HG03457 (cell line): ENCODE measurements around the gene SFSWAP.
"Not testable (repeated sequence)": the region's sequence is repeated elsewhere in the genome, so short reads cannot be mapped to it uniquely, and the experiment has no call there.

Experiments used
- ATAC-seq: cut with Tn5 transposase; IDR thresholded peaks from one replicate; pipeline ENCODE4 v1.9.1; 2021; ENCODE audit warnings: moderate number of reproducible peaks; ENCODE audit not compliant: unreplicated experiment

The SFSWAP gene

DNA sequence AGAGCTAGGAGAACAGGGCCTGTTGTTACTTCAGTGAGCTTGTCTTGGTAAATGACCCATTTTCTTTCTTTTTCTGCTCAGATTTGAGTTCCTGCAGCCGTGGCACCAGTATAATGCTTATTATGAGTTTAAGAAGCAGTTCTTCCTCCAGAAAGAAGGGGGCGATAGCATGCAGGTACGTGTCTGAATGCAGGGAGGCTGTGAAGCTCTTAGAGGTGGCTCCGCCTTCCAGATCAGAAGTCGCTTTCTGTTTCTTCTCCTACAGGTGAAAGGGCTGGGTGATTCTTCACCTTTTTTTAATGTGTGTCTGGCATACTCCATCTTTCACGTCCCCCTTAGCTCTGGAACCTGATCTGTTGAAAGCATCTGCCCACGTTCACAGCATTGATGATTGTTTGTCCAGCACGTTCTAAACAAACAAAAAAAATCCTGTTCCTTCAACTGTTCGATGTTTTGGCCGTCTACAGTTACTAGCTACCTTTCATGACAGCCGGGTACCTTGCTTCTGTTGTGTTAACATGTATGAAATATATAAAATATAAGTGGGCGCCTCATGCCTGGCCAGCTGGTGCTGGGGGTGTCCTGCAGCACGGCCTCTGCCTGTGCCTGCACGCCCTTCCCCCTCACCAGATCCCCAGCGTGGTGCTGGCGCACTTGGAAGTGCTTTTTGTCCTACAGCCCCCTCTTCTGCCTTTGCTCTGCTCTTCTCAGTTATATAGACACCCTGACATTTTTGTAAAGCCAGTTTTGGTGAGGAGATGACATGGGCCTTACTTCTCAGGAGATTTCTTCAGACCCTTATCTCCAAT lies 44.6 kb downstream of the SFSWAP start:
- ATAC-seq = no peak

DNA sequence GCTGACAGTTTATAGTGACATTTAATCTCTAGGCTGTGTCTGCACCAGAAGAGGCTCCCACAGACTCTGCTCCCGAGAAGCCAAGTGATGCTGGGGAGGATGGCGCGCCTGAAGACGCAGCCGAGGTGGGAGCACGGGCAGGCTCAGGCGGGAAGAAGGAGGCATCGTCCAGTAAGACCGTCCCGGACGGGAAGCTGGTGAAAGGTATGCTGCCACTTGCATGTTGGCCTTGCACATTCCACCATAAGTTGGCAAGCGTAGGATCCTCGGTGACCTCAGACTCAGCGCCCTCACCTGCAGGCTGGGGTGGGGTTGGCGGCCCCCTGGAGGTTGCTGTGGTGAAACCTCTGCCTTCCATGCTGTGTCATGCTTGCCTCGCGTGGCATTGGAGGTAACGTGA lies 45.6 kb downstream of the SFSWAP start:
- ATAC-seq = no peak

DNA sequence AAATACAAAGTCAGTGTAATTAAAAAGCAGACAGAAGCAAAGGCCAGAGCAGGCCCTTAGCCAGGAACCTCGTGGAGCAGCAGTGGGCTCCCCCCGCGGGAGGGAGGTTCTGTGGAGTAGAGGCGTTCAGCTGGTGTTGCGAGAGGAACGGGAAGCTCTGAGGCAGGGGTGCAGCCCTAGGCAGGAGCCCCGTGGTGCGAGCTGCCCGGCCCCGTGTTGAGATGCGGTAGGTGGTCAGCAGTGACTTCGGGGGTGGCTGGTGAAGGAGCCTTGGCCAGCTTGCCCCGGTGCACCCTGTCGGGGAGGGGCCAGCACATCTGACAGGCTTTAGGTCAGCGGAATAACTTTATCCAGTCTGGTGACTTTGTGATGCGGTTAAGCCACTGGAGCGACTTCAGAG lies 46.2 kb downstream of the SFSWAP start:
- ATAC-seq = no peak

DNA sequence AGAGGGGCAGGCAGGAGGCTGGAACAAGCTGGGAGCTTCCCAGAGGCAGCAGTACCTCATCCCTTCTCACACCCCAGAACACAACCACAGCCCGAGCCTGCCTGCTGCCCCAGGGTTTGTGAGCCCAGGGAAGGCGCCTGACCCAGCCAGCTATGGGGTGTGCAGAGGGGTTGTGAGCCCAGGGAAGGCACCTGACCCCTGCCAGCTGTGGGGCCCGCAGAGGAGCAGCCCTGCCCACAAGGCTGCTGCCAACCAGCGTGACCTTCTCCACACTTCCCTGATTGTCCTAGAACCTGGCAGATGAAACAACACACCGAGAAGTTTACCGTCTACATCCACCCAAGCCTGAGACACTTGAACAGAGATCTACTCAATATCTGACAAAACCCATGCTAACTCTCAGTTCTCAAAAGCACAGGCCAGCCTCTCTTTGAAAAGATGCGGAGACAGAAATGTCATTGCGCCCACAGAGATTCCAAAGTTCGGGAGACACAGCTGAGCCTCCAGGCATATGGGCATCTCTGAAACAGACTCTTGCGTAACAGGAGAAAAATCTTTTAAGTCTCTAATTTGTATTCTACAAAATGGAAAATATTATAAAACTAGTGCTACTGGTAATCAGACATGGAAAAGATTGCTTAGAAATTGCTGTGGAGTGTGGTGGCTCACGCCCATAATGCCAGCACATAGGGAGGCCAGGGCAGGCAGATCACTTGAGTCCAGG lies 47.3 kb downstream of the SFSWAP start:
- no peak for ATAC-seq

DNA sequence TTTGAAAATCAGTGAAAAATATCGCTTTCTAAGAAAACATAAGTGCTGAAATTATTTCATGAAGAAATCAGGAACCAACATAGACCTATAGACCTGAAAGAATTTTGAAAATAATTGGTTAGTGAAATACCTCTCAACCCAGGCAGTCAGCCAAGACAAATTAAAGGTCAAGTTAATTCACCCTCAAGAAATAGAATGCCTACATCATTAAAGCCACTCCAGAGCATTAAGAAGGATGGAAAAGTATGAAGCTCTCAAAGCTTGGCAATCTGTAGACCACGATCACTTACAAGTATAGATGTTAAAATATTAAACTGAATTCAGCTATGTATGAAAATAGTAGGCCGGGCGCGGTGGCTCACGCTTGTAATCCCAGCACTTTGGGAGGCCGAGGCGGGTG lies 48.3 kb downstream of the SFSWAP start:
- ATAC-seq = no peak

DNA sequence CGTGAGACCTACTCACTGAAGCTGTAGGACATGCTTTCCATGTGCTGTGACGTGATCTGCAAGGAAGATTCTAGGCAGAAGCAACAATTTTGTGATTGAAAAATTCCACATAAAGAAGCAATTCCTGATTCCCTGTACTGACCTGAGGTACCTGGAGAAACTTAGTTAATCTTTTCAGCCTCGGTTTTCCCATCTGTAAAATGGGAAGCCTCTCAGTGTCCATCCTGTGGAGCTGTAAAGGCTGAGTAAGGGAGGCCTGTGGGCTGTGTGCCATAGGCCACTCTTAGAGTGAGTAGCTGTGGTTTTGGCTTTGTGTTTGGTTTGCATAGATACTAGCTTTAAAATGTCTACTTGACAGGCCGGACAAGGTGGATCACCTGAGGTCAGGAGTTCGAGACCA lies 50.7 kb downstream of the SFSWAP start:
- no peak for ATAC-seq

DNA sequence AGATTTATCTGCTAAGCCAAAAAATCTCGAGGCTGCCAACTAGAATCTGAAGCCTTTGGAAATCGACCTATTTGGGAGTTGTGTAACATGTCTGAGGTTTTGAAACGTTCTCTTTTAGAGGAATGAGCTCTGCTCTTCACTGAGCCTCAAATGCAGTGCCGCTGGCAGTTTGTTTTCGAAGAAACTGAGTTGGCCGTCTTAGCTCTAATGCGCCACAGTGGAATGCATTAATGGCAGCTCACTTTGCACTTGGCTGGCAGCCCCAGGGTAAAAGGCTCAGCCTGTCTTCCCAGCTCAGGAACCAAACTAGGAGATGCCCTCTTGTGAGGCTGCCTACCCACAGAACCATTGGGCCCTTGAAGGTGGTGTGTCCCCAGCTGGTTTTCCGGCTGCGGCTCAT lies 53.8 kb downstream of the SFSWAP start:
- no peak for ATAC-seq

DNA sequence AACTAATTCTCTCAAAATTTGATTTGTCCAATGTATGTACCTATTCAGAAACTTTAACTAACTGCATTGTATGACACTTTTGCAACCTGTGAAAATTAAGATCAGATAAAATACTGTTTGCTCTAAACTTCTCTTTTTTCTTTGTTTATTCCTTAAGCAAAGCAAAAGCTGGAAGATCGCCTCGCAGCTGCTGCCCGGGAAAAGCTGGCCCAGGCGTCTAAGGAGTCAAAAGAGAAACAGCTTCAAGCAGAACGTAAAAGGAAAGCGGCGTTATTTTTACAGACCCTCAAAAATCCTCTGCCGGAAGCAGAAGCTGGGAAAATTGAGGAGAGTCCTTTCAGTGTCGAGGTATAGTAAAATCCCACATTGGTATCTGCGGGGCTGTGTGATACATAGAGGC lies 55.1 kb downstream of the SFSWAP start:
- ATAC-seq = no peak

DNA sequence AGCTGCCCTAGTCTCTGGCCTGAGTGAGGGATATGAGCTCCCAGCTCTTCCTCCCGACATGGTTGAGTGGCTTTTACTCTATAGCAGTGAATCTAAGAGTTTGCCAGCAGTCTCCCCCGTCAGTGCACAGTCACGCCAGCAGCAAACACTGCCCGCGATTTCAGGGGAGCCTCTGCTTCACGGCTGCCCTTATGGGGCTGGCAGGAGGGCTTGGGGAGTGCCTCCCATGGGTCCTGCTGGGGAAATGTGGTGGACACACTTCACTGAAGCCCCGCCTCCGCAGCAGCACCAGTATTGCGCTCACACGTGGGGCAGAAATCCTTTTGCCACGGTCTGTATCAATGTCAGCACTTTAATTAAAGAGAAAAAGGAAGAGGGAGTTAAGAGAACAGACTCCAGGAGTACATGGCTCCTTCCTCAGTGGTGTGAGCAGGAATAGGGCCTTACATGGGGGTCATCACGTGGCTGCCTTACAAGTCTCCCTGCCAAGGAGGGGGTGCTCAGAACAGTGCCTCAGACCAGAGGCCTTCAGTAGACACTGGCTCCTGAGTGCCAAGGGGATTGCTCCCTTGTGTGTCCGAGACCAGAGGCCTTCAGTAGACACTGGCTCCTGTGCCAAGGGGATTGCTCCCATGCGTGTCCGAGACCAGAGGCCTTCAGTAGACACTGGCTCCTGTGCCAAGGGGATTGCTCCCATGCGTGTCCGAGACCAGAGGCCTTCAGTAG lies 55.7 kb downstream of the SFSWAP start:
- no peak for ATAC-seq

DNA sequence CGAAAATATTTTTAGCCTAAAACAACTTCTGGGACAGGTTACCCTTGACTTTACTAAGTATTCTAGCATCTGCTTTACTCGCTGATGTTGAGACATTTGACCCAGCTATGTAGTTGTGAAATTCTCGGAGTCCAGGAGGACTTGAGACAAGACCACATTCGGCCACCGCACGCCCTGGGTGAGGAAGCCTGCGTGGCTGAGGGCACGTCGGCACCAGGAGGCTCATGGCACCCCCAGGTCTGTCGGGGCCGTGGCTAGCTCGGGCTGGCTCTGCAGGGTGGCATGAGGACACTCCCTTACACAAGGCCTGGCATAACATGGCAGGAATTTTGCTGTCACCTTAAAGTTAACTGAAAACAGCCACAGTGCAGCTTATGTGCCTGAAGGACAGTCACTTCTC lies 59.2 kb downstream of the SFSWAP start:
- no peak for ATAC-seq

DNA sequence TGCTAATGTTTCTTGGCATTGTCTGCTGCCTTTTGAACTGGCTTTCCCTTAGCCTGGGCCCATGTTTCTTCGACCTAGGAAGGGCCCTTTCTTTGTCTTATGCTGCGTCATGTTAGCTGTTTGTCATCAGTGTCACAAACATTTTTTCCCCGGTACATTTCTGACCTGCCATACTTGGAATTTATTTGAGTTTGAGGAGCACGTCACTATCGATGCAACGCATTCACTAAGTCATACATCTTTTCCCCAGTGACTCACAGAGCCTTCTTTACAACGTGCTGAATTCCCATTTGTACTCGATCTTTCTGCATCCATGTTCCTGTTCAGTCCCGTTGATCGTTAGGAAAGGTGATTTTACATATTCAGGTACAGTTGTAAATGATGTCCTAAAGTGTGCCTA lies 61.1 kb downstream of the SFSWAP start:
- no peak for ATAC-seq

DNA sequence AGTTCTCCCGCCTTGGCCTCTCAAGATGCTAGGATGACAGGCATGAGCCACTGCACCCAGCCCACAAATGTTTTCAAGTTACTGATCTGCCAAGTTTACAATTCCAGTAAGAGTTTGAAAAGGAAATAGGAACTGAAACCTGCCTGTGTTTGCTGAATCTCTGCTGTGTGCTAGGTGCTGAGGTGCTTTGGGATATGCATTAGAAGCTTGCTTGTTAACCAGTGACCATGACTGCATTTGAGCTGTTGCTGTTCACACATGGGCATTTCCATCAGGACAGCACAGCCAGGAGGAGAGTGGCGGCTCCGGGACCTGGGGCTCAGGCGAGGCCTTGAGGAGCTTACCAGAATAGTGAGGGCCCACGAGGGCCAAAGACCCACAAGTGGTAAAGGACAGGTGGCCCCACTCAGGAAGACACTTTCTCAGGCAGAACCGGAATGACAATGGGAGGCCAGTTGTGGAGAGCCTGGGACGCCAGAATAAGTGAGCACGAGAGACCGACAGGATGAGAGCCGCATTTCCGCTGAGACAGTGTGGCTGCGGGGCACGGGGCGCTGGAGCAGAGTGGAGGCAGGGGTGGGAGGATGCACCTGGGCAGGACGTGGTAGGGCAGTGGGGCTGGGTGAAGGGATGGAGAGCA lies 62.8 kb downstream of the SFSWAP start:
- ATAC-seq = peak; percentile 71

DNA sequence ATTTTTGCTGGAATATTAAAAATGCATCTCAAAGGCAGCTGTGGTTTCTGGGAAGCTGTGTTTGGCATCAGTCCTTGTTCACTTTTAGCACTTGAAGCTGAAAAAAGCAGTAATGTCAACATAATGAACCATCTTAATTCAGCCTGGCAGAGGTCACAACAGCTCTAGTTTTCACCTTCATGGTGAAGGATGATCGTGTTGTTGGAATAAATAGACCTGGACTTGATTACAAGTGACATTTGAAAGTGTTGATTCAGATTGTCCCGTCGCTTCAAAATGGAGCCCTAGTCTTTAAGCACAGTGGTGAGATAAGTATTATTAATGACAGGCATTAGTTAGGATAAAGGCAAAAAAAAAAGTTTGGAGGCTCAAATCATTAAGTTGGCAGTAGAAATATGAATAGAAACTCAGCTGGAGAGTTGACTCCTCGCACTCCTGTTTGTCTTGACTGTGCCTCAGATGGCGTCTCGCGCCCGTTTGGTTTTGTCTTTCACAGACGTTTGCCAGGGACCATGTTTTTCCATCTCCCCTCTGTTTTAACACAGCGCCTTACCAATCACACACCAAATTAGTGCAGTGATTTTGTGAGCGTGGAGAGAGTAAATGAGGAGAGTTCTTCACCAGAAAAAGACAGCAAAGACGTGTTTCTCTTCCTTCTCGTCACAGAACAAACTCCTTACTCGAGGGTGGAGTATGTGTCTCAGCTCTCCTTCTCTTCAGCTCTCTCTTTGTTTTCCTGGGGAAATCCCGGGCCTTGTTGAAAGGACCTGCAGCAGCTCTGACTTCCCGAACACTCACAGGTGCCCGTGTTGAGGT lies 63.9 kb downstream of the SFSWAP start:
- ATAC-seq = no peak

DNA sequence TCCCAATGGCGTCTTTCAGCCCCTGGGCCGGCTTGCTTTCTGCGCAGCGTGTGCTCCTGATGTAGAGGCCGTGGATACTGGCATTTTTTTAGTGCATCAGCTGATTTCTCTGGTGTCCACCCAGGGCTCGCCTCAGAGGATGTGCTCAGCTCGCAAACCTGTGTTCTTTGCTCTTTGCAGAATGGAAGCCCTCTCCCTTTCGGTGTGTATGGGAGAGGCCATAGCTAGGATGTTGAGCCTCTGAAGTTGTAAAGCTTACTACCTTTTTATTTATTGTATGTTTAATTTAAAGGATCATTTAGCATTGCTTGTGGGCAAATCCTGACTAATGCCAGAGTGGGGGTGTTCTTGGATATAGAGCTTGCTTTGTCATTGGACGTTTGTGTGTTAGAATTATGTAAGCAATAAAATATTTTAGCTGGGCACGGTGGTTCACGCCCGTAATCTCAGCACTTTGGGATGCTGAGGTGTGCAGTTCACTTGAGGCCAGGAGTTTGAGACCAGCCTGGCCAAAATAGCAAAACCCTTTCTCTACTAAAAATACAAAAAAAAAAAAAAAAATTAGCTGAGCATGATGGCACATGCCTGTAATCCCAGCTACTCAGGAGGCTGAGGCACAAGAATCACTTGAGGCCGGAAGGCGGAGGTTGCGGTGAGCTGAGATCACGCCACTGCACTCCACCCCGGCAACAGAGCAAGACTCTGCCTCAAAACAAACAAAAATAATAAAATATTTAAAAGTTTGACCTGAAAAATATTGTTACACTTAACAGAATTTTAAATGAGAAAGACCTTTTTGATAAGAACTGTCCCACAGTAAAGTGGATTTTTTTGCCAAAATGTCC lies 64.7 kb downstream of the SFSWAP start:
- ATAC-seq = no peak

DNA sequence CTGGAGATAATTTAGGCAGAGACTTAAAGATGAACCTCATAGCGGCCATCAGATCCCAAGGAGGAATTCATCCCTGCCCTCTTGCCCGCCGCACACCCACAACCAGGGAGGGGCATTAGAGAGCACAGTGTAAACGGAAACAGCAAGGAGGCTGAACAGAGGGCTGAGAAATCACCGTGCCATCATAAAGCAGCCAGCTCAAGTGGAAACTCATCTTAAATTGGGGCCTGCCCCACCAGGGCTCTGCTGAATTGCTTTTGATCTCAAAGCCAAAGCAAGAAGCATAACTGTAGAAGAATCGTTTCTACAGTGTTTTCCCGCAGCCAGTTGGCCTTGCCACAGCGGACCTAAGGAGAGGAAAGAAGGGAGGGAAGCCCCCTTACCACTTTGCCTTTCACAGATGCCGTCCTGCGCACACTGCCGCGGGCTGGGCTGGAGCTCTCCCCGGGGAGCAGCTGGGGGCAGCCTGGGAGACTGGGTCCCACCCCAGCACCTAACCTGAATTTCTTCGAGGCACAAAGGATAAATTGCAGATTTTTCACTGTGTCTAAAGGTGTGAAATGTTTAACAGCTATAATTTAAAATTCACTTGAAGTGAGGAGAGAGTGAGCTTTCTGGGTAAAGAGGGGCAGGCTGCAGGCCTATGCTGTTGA lies 65.5 kb downstream of the SFSWAP start:
- no peak for ATAC-seq

DNA sequence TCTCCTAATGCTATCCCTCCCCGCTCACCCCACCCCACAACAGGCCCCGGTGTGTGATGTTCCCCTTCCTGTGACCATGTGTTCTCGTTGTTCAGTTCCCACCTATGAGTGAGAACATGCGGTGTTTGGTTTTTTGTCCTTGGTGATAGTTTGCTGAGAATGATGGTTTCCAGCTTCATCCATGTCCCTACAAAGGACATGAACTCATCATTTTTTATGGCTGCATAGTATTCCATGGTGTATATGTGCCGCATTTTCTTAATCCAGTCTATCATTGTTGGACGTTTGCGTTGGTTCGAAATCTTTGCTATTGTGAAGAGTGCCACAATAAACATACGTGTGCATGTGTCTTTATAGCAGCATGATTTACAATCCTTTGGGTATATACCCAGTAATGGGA lies 66.4 kb downstream of the SFSWAP start:
- not testable (repeated sequence) for ATAC-seq

DNA sequence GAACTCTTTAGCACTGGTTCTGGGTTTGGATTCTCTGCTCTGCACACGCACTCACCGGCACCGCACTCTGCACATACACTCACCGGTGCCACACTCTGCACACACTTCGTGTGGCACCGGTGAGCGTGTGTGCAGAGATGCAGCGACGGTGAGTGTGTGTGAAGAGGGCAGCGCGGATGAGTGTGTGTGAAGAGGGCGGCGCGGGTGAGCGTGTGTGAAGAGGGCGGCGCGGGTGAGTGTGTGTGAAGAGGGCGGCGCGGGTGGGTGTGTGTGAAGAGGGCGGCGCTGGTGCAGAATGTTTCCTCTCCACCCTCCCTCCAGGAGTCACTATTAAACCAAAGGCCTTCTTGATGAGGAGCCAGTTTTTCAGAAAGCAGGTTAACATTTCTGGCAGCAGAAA lies 68.1 kb downstream of the SFSWAP start:
- no peak for ATAC-seq

DNA sequence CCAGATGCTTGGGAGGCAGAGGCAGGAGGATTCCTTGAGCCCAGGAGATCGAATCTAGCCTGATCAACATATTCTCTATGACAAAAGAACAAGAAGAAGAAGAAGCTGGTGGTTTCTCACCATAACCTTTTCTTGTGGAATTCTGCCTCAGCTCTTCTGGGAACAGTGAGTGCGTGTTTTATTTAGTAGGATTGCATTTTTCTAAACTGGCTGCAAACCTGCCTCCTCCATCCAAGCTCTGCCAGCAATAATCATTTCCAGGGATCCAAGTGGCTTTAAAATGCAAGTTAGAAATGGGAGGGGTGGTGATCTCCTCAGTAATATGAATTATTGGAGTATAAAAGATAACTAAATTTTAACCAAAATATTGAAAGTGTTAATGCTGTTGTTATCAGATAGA lies 71.2 kb downstream of the SFSWAP start:
- ATAC-seq = no peak

DNA sequence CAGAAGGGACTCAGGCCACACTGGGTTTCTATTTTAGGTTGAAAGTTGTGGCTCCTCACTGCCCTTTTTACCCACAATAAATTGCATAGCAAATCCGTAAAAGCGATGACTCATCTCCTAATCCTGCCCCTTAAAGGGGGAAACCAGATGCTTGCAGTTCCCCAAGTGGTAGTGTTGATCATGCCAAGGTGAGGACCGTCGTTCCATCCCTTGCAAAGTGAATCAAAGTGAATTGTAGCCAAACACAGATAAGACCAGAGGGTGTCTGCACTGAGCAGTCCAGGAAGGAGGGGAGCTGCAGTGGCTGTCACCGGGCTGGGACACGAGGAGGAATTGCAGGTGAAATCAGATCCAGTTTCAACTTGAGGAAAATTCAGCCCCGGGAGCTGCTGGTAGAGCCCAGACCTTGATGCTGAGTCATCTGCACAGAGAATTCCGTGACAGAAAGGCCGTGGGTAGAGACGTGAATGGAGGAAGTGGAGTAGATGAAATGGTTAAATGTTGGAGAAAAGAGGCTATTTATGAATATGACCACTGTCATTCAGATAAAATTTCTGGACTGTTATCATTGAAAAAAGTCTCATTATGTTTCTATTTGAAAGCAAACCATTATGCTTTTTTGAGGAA lies 73.1 kb downstream of the SFSWAP start:
- no peak for ATAC-seq
